ENCODE measurements around the gene CPEB1.

CPEB1 gene

DNA sequence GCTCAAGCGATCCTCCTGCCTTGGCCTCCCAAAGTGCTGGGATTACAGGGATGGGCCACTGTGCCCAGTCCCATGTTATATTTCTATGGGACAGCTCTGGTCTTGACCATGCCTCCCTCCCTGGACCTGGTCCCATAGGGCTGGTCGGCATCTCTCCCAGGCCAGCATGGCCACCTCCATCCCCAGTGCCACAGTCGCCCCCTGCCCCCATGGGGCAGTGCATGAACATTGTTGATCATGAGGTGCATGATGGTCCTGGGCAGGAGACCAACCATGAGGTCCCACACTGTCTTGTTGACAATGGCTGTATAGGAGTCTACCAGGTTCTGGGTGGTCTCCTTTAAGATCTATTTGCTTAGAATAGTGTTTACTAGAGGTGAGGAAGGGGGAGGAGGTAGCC is 113.4 kb downstream of the CPEB1 start:
- H4K20me1 ChIP-seq (ENCODE audit: low read depth, low read length): peaks cover 12% of the 10 kb centered on the region; the same call in 1 of the 2 replicates
- no peak overlapping the region for H3K9ac ChIP-seq (ENCODE audit: low read length)
- no peaks in the 10 kb centered on the region for H3K27me3 ChIP-seq (ENCODE audit: low read length)
- H2AFZ ChIP-seq (ENCODE audit: low read depth, low read length, severe bottlenecking): no peak overlapping the region
- peaks cover 24% of the 10 kb centered on the region for H3K36me3 ChIP-seq (ENCODE audit: low read length)
- no peak overlapping the region for H3K4me3 ChIP-seq (ENCODE audit: insufficient read depth, low read length, poor library complexity, severe bottlenecking)
- H3K4me2 ChIP-seq (ENCODE audit: low read depth, low read length, poor library complexity, severe bottlenecking): no peak overlapping the region
- H3K27ac ChIP-seq (ENCODE audit: low read depth, low read length): no peak overlapping the region
- H3K9me2 ChIP-seq (replicated peaks; ENCODE audit: insufficient read depth, low read length): no peaks in the 10 kb centered on the region
- H3K9me3 ChIP-seq (ENCODE audit: insufficient read depth, low read length): no peaks in the 10 kb centered on the region
- peaks cover 54% of the 10 kb centered on the region for H3F3A ChIP-seq (ENCODE audit: insufficient read depth)
- TF ChIP-seq, protein P1, sequence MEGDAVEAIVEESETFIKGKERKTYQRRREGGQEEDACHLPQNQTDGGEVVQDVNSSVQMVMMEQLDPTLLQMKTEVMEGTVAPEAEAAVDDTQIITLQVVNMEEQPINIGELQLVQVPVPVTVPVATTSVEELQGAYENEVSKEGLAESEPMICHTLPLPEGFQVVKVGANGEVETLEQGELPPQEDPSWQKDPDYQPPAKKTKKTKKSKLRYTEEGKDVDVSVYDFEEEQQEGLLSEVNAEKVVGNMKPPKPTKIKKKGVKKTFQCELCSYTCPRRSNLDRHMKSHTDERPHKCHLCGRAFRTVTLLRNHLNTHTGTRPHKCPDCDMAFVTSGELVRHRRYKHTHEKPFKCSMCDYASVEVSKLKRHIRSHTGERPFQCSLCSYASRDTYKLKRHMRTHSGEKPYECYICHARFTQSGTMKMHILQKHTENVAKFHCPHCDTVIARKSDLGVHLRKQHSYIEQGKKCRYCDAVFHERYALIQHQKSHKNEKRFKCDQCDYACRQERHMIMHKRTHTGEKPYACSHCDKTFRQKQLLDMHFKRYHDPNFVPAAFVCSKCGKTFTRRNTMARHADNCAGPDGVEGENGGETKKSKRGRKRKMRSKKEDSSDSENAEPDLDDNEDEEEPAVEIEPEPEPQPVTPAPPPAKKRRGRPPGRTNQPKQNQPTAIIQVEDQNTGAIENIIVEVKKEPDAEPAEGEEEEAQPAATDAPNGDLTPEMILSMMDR (IDR thresholded peaks at IDR 0.05; ENCODE audit: insufficient read depth, low read length, poor library complexity, severe bottlenecking): no peak
- TF ChIP-seq EZH2phosphoT487 (conservative IDR thresholded peaks at IDR 0.05; ENCODE audit: low read length): no peak
- peaks cover 12% of the 10 kb centered on the region; the same call in 1 of the 2 replicates for H3K79me2 ChIP-seq (ENCODE audit: insufficient read depth, low read length)

DNA sequence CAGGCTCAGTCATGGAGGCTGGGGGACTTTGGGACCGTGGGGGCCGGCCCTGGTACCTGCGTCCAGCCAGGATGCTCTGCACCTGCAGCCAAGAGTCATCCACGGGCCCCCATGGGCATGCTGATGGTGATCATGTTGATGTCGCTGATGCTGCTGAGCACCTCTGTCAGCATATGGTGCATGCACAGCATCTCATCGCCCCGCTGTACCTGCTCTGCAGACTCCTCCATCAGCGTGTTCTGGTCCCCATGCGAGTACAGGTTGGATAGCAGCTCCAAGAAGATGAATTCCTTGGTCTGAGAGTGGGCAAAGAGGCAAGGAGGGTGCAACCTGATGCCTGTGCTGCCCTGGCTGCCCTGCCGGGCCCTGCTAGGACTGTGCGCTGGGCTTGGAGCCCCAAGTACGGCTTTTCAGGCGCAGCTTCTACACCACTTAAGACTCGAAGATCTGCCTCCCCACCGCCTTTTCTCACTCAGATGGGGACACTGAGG is 114.1 kb downstream of the CPEB1 start:
- H3K9ac ChIP-seq (ENCODE audit: low read length): no peak overlapping the region
- no peak overlapping the region for H3K4me3 ChIP-seq (ENCODE audit: insufficient read depth, low read length, poor library complexity, severe bottlenecking)
- peaks cover 16% of the 10 kb centered on the region for H3K36me3 ChIP-seq (ENCODE audit: low read length)
- H3K4me2 ChIP-seq (ENCODE audit: low read depth, low read length, poor library complexity, severe bottlenecking): no peak overlapping the region
- H3F3A ChIP-seq (ENCODE audit: insufficient read depth): peaks cover 46% of the 10 kb centered on the region
- TF ChIP-seq, protein P1 (IDR thresholded peaks at IDR 0.05; ENCODE audit: insufficient read depth, low read length, poor library complexity, severe bottlenecking): no peak
- TF ChIP-seq EZH2phosphoT487 (conservative IDR thresholded peaks at IDR 0.05; ENCODE audit: low read length): no peak
- H3K9me2 ChIP-seq (replicated peaks; ENCODE audit: insufficient read depth, low read length): no peaks in the 10 kb centered on the region
- H3K27ac ChIP-seq (ENCODE audit: low read depth, low read length): no peak overlapping the region
- H3K9me3 ChIP-seq (ENCODE audit: insufficient read depth, low read length): no peaks in the 10 kb centered on the region
- no peaks in the 10 kb centered on the region for H3K27me3 ChIP-seq (ENCODE audit: low read length)
- H3K79me2 ChIP-seq (ENCODE audit: insufficient read depth, low read length): peaks cover 5% of the 10 kb centered on the region; the same call in 1 of the 2 replicates
- peaks cover 5% of the 10 kb centered on the region; the same call in 1 of the 2 replicates for H4K20me1 ChIP-seq (ENCODE audit: low read depth, low read length)
- no peak overlapping the region for H2AFZ ChIP-seq (ENCODE audit: low read depth, low read length, severe bottlenecking)

DNA sequence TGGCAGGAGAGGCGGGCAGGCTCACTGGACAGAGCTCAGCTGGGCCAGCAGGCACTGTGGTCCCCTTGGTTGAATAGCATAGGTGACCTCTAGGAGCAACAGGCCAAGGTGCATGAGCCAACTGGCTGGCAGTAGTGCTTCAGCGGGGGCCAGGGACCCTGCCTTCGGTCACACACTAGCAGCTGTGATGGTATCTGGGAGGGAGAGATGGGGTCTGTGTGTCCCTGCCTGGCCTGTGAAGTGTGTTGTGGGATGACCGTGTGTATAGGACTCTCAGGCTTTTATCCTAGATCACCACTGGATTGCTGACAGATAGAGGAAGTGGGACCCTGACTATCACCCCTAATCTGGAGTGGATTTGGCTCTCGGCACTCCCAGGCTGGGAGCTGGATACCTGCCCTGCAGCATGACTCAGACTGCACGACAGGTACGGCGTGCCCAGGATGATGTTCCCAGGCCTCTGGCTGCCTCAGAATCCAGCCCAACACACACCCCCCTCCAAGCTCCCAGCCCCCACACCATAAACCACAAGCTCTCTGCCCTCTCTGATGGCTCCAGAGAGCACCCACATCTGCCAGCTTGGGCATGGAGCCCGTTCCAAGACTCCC is 114.7 kb downstream of the CPEB1 start:
- H2AFZ ChIP-seq (ENCODE audit: low read depth, low read length, severe bottlenecking): no peak overlapping the region
- no peak for TF ChIP-seq EZH2phosphoT487 (conservative IDR thresholded peaks at IDR 0.05; ENCODE audit: low read length)
- TF ChIP-seq, protein P1 (IDR thresholded peaks at IDR 0.05; ENCODE audit: insufficient read depth, low read length, poor library complexity, severe bottlenecking): no peak
- no peaks in the 10 kb centered on the region; the same call in 1 of the 2 replicates for H4K20me1 ChIP-seq (ENCODE audit: low read depth, low read length)
- H3K4me3 ChIP-seq (ENCODE audit: insufficient read depth, low read length, poor library complexity, severe bottlenecking): no peak overlapping the region
- H3K9me2 ChIP-seq (replicated peaks; ENCODE audit: insufficient read depth, low read length): no peaks in the 10 kb centered on the region
- no peaks in the 10 kb centered on the region for H3K79me2 ChIP-seq (ENCODE audit: insufficient read depth, low read length)
- H3K9ac ChIP-seq (ENCODE audit: low read length): no peak overlapping the region
- H3K36me3 ChIP-seq (ENCODE audit: low read length): peaks cover 10% of the 10 kb centered on the region; the same call in 1 of the 2 replicates
- H3K27me3 ChIP-seq (ENCODE audit: low read length): no peaks in the 10 kb centered on the region
- no peak overlapping the region for H3K27ac ChIP-seq (ENCODE audit: low read depth, low read length)
- H3F3A ChIP-seq (ENCODE audit: insufficient read depth): peaks cover 41% of the 10 kb centered on the region
- no peak overlapping the region for H3K4me2 ChIP-seq (ENCODE audit: low read depth, low read length, poor library complexity, severe bottlenecking)
- no peaks in the 10 kb centered on the region for H3K9me3 ChIP-seq (ENCODE audit: insufficient read depth, low read length)

All from SU-DHL-6 (cell line).